GM21825 (cell line): ENCODE measurements around the gene FOXL3.
"Not testable (repeated sequence)": the region's sequence is repeated elsewhere in the genome, so short reads cannot be mapped to it uniquely, and the experiment has no call there.

Experiments used
- ATAC-seq: cut with Tn5 transposase; IDR thresholded peaks from one replicate; pipeline ENCODE4 v1.9.1; 2021; ENCODE audit warnings: mild to moderate bottlenecking, moderate library complexity; ENCODE audit not compliant: unreplicated experiment

The FOXL3 gene

DNA sequence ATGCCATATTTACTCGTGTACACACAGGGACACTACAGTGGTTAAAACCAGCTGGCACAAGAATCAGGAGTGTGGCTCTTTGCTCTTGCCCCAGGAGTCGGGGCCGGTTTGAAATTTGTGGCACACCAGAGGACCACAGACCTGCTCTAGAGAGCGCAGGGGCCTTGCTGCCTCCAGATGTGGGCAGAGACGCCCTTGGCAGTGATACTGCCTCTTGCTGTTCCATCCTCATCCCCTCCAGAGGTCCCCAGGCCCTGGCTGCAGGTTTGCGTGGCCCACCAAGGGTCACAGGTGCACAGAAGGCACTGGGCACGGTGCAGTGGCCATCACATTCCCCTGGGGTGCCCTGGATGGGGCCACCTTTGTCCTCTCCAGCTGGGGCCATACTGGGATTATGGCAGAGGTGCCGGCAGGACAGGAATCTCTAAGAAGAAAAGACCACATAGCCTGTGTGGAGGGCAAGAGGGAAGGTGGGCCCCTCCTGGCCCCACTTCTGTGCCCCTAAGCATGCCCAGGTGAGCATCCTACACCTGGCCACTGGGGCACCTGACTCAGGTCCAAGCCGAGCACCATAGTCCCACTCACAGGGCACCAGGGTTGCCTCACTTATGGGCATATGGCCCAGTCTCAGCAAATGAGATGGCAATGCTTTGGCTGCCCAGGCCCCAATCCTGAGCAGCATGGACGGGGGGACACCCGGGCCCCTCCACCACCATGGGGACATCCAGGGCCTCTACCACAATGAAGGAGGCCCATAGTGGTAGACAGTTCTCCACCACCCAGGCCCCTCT is 45.6 kb downstream of the FOXL3 start:
- no peak for ATAC-seq

DNA sequence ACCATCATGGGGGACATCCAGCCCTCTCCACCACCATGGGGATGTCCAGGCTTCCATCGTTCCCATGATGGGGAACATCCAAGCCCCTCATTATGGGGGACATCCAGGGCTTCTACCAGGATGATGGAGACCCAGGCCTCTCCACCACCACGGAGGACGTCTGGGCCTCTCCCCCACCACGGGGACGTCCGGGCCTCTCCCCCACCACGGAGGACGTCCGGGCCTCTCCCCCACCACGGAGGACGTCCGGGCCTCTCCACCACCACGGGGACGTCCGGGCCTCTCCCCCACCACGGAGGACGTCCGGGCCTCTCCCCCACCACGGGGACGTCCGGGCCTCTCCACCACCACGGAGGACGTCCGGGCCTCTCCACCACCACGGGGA is 46.2 kb downstream of the FOXL3 start:
- not testable (repeated sequence) for ATAC-seq

DNA sequence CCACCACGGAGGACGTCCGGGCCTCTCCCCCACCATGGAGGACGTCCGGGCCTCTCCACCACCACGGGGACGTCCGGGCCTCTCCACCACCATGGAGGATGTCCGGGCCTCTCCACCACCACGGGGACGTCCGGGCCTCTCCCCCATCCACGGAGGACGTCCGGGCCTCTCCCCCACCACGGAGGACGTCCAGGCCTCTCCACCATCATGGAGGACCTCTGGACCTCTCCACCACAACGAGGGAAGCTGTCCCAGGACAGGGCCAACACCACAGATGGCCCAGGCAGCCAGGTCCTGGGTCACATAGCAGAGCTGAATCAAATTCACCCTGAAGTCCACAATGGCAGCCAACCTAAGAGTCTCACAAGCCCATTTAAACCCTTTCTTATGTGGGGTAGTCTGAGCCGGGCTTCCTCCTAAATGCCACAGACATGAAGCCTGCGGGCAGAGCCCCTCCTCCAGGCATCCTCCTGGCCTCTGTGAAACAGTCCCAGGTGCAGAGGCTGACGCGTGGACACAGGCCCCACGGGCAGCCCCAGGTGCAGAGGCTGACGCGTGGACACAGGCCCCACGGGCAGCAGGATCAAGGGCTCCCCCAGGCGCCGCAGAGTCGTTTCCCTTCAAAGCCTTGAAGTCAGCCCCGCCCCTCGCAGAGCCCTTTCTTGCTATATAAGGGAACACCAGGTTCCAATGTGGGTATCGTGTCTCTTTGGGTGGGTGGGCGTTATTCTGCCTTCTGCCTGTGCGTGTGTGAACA is 47.0 kb downstream of the FOXL3 start:
- no peak for ATAC-seq

DNA sequence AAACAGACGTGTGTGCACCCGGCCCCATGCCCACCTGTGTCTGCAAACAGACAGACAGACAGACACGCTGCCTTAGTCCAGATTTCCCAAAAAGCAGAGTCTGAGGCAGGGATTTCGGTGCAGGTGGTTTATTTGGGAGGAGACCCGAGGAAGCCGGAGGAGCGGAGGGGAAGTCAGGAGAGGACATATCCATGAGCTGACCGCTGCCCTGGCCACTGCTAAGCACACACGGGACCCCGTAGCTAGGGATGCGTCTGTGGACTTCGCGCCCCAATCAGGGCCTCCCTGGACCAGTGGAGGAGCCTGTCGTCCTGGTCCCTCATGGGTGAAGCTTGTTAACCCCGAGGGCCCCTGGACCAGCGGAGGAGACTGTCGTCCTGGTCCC is 47.6 kb downstream of the FOXL3 start:
- ATAC-seq, result no peak

DNA sequence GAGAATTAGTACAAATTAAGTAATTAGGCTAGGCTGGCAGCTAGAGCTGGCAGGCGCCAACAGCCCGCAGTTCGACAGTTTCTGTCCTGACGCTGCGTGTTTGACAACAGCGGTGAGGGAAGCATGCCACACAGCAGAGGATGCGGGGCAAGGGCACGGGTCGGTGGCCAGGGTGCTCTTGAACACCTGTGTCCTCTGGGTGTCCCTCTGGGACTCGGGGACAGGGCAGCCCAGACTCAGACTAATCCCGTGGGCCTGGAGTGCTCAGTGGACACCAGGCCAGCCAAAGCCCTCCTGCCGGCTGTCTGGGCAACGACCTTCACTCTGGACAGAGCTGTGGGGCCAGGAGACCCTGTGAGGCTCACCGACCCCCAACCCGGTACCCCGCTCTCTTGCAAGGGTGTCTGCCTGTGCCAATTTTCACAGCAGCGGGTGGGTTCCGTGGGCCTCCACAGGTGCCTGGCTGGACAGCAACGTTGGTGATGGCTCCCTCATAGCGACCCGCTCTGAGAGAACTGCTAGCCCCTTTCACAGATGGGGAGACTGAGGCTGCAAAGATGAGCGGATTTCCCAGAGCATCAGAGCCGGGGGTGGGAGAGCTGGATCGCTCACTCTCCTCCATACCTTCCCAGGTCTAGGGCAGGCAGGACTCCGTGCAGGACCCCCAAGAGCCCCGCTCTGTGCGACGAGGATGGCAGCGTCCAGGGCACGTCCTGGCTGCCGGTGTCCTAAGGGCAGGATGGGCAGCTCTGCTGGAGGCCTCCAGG is 48.5 kb downstream of the FOXL3 start:
- no peak for ATAC-seq

DNA sequence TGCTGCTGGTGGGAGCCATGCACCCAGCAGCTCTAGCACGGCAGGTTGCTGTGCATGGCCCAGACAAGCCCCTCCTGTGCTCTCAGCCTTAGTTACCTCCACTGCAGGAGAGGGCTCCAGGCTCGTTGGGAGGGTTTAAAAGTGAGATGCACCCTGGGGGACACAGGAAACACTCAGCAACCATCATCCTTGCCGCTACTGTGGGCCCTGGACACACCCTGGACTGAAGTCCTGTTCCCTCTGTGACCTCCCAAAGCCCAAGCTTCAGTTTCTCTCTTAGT is 49.0 kb downstream of the FOXL3 start:
- no peak for ATAC-seq

DNA sequence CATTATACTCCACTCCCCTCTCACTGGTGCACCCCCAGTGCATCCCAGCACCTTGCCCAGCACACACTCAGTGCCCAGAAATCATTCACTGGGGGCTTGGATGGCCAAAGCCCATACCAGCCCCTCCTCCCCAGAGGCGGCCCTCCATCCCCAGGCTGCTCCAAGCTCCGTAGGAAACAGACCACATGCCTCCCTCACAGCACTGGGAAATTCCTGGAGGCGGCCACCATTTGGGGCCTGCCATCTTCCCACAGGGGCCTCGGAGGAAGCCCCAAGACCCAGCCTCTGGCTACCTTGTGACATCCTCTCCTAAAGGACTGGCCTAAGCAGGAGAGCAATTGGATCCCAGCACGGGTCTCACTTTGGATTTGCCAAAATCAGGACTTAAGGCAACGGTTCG is 49.7 kb downstream of the FOXL3 start:
- no peak for ATAC-seq

DNA sequence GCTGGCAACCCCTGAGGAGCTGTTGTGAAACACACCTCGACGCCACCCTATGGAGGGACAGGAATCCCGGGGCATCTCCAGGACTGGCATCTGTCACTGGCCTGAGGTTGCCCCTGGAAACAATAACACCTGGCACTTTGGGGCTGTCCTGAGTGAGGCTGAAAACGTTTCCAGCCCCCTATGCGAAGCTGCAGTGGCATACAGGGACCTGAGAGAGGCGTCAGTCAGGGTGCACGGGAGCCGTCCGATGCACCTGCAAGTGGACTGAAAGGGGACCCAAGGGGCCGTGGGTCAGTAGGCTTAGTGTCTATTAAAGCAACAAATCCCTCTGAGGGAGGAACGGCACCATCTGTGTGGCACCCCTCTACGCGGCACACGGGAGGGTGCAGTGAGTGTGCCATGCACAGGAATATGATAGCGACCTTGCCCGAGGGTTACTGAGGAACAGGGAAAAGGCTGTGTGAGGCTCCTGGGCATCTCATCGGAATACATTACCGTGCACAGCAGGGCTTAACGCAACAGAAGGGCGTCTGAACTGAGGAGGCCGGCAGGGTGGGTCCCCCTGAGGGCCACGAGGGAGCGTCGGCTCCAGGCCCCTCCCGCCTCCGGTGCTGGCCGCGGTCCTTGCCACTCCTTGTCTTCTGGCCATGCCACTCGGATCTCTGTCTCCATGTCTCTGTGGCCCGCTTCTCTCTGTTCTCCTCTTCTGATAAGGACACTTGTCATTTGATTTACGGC is 50.4 kb downstream of the FOXL3 start:
- ATAC-seq, result no peak
